Islet of Langerhans (tissue), 1 donor: ENCODE results near the gene ENGASE.

Experiments
- FAIRE-seq: peaks from one replicate; lab custom pipeline; 2011; peaks lifted over from hg19 to GRCh38; lab: Jason Lieb, UNC

ENGASE gene

GRCh38 chr17:79115487-79115886 lies 40.9 kb downstream of the ENGASE start:
- no peak for FAIRE-seq

GRCh38 chr17:79116575-79117368 lies 42.1 kb downstream of the ENGASE start:
- FAIRE-seq: no peak

DNA sequence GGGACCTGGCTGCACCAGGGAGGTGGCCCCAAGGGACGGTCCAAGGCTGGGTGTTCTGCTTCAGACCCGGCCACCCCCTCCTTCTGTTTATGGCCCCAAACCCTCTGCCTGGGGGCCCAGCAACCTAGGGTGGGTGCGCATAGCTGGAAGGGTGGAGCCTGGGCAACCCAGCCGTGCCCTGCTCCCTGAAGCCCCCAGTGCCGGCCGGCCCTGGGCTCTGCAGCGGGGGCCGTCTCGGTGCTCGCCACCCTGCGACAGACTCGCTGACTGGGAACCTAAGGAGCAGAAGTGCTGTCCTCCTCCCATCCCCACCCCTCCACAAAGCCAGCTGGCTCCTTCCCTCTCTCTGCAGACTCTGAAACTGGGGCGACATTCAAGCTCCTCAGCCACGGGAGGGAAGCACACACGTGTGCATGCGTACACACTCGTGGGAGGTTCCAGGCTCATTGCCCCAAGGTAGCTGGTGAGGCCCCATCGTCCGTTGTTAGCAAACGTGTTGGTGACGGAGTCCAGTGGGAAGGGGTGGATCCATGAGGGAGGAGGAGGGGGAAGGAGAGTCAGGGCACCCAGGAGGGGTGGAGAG lies 43.4 kb downstream of the ENGASE start:
- no peak for FAIRE-seq

GRCh38 chr17:79118924-79119323 lies 44.3 kb downstream of the ENGASE start:
- no peak for FAIRE-seq

- no peak for FAIRE-seq
Measured at GRCh38 chr17:79120259-79120658, 45.6 kb downstream of the ENGASE start.

GRCh38 chr17:79123988-79124387 lies 49.4 kb downstream of the ENGASE start:
- no peak for FAIRE-seq

GRCh38 chr17:79124513-79125209 lies 50.0 kb downstream of the ENGASE start:
- FAIRE-seq: no peak

- no peak for FAIRE-seq
Measured at GRCh38 chr17:79125503-79125902, 50.9 kb downstream of the ENGASE start.

DNA sequence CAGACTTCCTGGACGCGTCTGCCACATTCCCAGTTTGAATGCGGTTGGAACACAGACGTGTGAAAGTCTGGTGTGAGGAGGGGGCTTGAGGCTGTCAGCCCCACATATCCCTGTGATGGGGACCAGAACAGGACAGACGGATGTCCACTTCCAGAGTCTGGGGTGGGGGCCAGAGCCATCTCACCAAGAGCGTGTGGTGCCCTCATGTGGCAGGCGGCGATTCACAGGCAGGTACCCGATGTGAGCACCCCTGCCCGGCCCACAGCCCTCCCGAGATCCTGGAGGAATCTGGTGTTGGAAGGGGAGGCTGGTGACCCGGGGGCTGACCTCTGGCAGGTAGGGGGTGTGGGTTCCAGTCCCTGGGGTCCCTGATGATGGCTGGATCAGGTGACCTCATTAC lies 51.5 kb downstream of the ENGASE start:
- FAIRE-seq: no peak

DNA sequence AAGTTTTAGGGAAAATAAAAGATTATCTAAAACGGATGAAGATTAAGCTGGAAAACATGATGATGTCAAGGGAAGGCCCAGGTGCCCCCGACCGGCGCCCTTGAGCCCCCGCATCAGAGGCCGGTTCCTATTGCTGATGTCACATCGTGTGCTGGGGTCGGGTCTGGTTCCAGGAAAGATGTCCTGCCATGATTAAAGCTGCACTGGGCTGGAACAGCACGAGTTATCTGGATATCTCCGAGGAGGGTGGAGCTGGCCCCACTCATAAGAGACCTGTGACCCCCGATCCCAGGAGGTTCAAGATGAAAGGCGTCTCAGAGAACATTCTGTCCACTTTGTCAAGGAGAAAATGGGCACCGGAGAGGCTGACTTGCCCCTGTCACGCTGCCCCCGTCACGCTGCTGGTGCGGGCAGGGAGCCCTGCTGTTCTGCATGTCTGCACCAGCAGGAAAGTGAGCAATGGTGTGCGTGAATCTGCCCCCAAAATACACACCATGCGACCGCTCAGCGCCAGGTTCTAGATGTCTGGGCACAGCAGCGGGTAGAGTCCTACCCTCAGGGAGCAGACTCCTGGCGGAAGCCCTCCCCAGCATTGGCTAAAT lies 53.0 kb downstream of the ENGASE start:
- no peak for FAIRE-seq

GRCh38 chr17:79129523-79129922 lies 54.9 kb downstream of the ENGASE start:
- FAIRE-seq: no peak

GRCh38 chr17:79130536-79131273 lies 56.1 kb downstream of the ENGASE start:
- no peak for FAIRE-seq

DNA sequence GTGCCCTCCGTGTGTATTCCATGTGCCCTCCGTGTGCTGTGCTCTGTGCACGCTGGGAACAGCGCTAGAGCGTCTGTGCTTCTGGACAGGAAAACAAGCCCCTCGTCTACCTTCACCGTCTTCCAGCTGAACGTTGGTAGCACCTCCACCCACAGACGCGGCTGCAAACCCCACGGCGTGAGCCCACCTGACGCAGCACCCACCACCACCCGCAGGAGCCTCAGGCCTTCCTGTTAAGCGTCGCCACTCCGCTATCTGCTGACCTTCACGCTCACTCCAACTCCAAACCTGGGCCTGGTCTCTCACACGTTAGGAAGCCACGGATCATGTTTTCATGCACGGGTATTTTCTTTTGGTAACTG lies 56.6 kb downstream of the ENGASE start:
- FAIRE-seq: no peak

DNA sequence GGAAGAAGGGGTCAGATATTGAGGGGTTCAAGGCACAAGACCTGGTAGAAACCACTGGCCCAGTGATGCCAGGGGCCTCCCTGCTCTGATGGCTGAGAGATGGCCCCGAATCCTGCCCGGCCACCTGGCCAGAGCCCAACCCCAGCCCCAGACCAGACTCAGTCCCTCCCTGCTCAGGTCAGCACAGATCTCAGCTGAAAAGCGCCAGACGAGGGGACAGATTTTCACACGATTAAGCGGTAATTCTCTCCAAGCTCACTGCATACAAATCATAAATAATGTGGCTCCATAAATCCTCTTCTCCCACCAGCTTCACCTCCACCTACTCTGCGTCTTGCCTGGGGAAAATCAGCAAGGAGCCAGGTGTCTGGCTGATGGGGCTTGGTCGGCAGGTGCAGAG lies 57.1 kb downstream of the ENGASE start:
- FAIRE-seq: no peak

DNA sequence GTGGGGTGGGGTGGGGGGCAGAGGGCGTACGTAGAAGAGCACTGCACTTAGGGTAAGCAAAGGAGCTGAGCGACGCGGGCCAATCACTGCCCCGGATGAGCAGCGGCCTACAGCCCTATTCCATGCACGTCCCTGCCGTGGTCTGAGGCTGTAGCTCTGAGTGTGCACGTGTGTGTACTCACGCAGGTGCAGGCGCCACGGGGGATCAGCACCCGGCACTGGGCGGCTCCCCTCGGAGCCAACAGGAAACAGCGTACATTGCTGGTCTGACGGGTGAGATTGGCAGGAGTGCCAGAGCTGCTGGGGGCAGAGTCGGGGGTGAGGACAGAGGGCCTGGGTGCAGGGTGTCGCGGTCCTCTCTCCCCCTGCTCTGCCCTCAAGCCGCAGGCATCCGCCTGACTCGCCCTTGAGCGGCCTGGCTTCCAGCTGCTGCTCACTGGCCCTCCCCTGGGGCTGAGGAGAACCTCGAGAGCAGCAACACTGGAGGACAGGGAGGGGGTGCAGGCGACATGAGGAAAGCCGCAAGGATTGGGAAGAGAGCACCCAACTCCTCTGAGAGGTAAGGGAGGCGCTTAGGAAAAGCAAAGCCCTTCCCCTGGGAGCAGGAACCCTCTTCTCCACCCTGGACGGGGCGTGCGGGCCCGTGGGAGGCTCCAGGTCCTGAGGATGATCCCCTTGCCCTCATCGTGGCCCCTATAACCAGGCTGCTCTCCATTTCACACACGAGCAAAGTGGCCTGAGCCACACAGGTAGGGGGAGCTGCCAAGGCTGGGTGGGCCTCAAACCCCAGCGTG lies 57.8 kb downstream of the ENGASE start:
- no peak for FAIRE-seq

DNA sequence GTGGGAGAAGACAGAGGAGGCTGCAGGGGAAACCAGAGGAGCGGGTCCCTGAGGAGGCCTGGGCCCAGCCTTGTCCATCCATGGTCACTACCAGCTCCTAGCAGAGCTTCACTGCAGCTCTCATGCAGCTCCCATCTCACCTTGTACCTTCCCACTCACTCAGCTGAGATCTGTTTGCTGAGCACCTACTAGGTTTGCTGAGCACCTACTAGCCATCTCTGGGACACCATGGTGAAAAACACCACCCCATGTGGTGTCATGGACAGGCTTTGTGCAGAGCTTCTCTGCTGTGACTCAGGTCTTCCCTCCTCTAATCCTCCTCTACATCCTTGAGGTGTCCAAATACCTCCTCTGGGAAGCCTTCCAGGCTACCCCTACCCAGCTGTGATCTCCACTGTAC lies 58.6 kb downstream of the ENGASE start:
- no peak for FAIRE-seq

GRCh38 chr17:79133985-79134384 lies 59.4 kb downstream of the ENGASE start:
- FAIRE-seq: no peak

GRCh38 chr17:79135011-79135410 lies 60.4 kb downstream of the ENGASE start:
- FAIRE-seq: no peak

- no peak for FAIRE-seq
Measured at GRCh38 chr17:79135628-79136405, 61.2 kb downstream of the ENGASE start.
